Activated naive CD4-positive, alpha-beta T cell treated with anti-CD3 and anti-CD28 coated beads, Interleukin-2, amount 10 ng/mL, durations not matched to agents 7 days and 5 days (primary cell): ENCODE measurements around the gene PLCH1.
"Not testable (repeated sequence)": the region's sequence is repeated elsewhere in the genome, so short reads cannot be mapped to it uniquely, and the experiment has no call there.

Experiments used
- CTCF ChIA-PET: fragments of 350-600 bp; sonication (Branson Sonifier 250); formaldehyde crosslinking; loops from one replicate; lab custom pipeline; 2021; ENCODE audit warnings: antibody characterized with exemption; lab: Charles Lee
- DNase-seq: peaks from one replicate; pipeline ENCODE4 v3.0.0-alpha.2; 2020
- H3K27ac Mint-ChIP-seq: one replicate; pipeline ENCODE4 v1.8.0; 2021; ENCODE audit warnings: mild to moderate bottlenecking, moderate library complexity, mixed read lengths
- H3K27me3 Mint-ChIP-seq: one replicate; pipeline ENCODE4 v1.8.0; 2021; ENCODE audit warnings: mild to moderate bottlenecking, mixed read lengths
- H3K36me3 Mint-ChIP-seq: one replicate; pipeline ENCODE4 v1.8.0; 2021; ENCODE audit warnings: mixed read lengths
- H3K4me1 Mint-ChIP-seq: one replicate; pipeline ENCODE4 v1.8.0; 2021; ENCODE audit warnings: mixed read lengths
- H3K4me3 Mint-ChIP-seq: one replicate; pipeline ENCODE4 v1.8.0; 2021; ENCODE audit warnings: mild to moderate bottlenecking, moderate library complexity, mixed read lengths
- H3K9me3 Mint-ChIP-seq: one replicate; pipeline ENCODE4 v1.8.0; 2021; ENCODE audit warnings: mixed read lengths

The PLCH1 gene

DNA sequence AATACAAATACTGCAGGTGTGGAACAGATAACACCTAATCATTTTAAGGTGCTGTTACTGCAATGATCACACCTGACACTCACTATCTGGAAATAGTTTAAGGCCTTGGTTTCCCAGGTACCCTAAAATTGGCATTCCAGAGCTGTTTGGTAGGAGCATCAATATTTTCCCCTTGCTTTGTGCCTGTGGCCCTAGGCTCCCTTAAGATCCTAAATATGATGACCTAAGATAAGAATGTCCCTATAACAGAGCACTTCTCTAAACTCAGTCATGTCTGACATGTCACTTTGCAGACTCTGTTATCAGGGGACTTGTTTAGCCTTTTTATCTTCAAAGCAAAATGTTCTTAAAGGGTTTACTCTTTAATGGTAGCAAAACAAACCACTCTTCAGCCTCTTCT is 335.5 kb downstream of the PLCH1 start:
- H3K4me3 Mint-ChIP-seq: no peak overlapping the region
- H3K27me3 Mint-ChIP-seq: no peaks in the 10 kb centered on the region
- H3K4me1 Mint-ChIP-seq: no peaks in the 10 kb centered on the region
- H3K9me3 Mint-ChIP-seq: no peaks in the 10 kb centered on the region
- DNase-seq: no peak
- CTCF ChIA-PET: no interaction called here
- H3K27ac Mint-ChIP-seq: no peak overlapping the region
- no peaks in the 10 kb centered on the region for H3K36me3 Mint-ChIP-seq

DNA sequence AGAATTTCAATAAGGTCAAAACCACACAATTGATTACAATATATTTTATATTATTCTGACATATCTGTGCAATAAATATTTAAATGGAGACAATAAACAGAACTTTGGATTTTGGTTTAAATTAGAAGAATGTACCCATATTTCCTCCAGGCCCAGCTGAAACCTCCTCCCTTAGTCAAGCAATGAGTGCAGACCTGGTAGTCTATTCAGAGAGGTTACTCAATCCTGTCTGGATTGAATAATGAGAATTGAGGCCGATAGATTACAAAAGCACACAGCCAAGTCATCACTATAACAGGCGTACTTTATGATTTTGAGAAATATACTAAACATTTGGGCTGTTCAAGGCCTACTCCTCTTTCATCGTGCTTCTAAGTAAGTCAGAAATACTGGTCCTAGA is 336.9 kb downstream of the PLCH1 start:
- Mint-ChIP-seq H3K36me3 (no peaks in the 10 kb centered on the region), H3K9me3 (no peaks in the 10 kb centered on the region), H3K4me3 (no peak overlapping the region), H3K27me3 (no peaks in the 10 kb centered on the region), H3K4me1 (no peaks in the 10 kb centered on the region), H3K27ac (no peak overlapping the region)
- DNase-seq: no peak
- CTCF ChIA-PET: no interaction called here

DNA sequence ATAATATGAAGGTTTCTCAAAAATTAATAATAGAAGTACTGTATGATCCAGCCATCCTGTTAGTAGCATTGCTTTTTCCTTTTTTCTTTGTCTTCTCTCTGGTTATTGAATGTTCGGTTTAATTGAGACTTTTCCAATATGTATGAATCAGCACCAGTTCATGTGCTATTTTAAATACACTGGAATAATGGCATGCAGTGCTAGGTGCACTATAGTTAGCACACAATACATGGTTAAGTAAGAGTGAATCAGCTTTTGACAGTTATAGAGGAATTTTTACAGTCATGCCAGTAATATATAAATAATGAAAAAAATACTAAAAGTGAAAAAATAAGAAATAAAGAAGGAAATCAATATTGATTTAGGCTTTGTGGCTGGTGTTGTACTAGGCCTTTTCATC is 337.5 kb downstream of the PLCH1 start:
- no peak overlapping the region for H3K4me3 Mint-ChIP-seq
- no peaks in the 10 kb centered on the region for H3K9me3 Mint-ChIP-seq
- no peak for DNase-seq
- no peak overlapping the region for H3K27ac Mint-ChIP-seq
- CTCF ChIA-PET: no interaction called here
- no peaks in the 10 kb centered on the region for H3K27me3 Mint-ChIP-seq
- H3K36me3 Mint-ChIP-seq: no peaks in the 10 kb centered on the region
- no peaks in the 10 kb centered on the region for H3K4me1 Mint-ChIP-seq

DNA sequence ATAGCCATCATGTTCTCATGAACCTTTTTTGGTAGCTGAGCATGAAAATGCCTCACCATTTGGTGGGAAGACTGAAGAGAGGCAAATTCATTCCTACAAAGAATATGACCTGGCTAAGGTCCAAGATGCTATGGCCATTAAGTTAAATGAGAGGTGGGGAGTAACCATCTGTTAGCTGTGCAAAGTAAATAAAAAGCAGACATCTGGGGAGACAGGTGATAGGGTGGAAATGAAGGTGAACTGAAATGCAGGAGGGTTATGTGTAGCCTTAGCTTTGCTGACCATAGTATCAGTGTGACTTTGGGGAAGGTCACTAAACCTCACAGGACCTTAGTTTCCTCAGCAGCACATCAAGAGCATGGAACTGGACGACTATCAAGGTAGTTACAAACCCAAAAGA is 340.4 kb downstream of the PLCH1 start:
- CTCF ChIA-PET: no interaction called here
- no peaks in the 10 kb centered on the region for H3K36me3 Mint-ChIP-seq
- DNase-seq: no peak
- H3K4me1 Mint-ChIP-seq: no peaks in the 10 kb centered on the region
- no peaks in the 10 kb centered on the region for H3K9me3 Mint-ChIP-seq
- no peak overlapping the region for H3K27ac Mint-ChIP-seq
- H3K4me3 Mint-ChIP-seq: no peak overlapping the region
- no peaks in the 10 kb centered on the region for H3K27me3 Mint-ChIP-seq

DNA sequence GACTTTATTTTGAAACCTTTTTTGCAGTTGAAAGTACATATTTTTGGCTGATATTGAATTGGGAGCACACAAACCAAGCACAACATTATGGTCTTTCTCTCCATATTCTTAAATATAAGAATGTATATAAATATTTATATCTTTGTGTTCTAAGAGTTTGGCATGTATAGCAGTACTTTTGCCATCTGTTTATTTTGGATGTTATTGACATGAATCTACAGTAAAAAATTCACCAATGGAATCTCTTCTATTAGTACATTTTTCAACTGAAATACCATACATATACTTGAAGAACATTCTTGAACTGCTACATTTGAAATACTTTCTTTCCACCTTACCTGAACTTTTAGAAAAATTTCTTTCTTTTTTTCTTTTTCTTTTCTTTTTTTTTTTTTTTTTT is 342.2 kb downstream of the PLCH1 start:
- H3K27me3 Mint-ChIP-seq: no peaks in the 10 kb centered on the region
- no peaks in the 10 kb centered on the region for H3K36me3 Mint-ChIP-seq
- H3K4me1 Mint-ChIP-seq: no peaks in the 10 kb centered on the region
- CTCF ChIA-PET: no interaction called here
- DNase-seq: no peak
- H3K9me3 Mint-ChIP-seq: no peaks in the 10 kb centered on the region
- H3K4me3 Mint-ChIP-seq: no peak overlapping the region
- no peak overlapping the region for H3K27ac Mint-ChIP-seq

DNA sequence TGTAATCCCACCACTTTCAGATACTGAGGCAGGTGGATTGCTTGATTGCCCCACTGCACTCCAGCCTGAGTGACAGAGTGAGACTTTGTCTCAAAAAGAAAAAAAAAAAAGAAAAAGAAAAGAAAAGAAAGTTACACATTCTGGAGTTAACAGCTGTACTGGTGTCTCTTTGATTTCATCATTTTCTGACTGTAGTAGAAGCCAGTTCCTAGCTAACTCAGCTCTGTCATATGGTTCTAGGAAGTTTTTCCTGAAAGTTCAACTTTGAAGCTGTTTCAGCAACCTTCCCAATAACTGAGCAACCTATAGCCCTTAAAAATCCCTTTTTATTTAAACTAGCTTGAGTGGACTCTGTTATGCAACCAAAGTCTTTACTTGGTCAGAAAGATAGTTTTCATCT is 346.8 kb downstream of the PLCH1 start:
- H3K4me3 Mint-ChIP-seq: no peak overlapping the region
- H3K36me3 Mint-ChIP-seq: no peaks in the 10 kb centered on the region
- peaks cover 4% of the 10 kb centered on the region for H3K9me3 Mint-ChIP-seq
- no peaks in the 10 kb centered on the region for H3K27me3 Mint-ChIP-seq
- no peak for DNase-seq
- no peak overlapping the region for H3K27ac Mint-ChIP-seq
- CTCF ChIA-PET: no interaction called here
- H3K4me1 Mint-ChIP-seq: no peaks in the 10 kb centered on the region

DNA sequence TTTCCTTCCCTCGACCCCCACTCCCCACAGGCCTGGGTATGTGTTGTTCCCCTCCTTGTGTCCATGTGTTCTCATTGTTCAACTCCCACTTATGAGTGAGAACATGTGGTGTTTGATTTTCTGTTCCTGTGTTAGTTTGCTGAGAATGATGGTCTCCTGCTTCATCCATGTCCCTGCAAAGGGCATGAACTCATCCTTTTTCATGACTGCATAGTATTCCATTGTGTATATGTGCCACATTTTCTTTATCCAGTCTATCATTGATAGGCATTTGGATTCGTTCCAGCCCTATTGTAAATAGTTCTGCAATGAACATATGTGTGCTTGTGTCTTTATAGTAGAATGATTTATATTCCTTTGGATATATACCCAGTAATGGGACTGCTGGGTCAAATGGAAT is 350.0 kb downstream of the PLCH1 start:
- CTCF ChIA-PET, H3K27ac Mint-ChIP-seq, DNase-seq, H3K36me3 Mint-ChIP-seq, H3K4me1 Mint-ChIP-seq, H3K4me3 Mint-ChIP-seq, H3K9me3 Mint-ChIP-seq, H3K27me3 Mint-ChIP-seq: not testable (repeated sequence)

DNA sequence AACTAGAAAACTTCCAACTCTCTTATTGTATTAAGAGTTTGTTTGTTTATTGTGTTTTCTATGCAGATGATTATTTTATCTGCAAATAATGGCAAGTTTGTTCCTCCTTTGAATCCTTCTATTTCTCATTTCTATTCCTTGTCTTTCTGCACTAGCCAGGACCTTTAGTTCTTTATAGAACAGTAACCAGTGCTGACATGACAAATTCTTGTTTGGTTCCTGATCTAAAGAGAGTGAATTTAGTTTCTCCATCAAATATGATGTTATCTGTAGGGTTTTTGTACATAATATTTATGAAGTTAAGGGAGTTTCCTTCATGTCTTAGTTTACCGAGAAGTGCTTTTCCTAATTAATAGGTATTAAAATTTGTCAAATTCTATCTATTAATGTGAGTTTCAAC is 350.6 kb downstream of the PLCH1 start:
- H3K4me1 Mint-ChIP-seq: no peaks in the 10 kb centered on the region
- H3K27me3 Mint-ChIP-seq: no peaks in the 10 kb centered on the region
- no peak overlapping the region for H3K4me3 Mint-ChIP-seq
- no peak for DNase-seq
- H3K36me3 Mint-ChIP-seq: no peaks in the 10 kb centered on the region
- CTCF ChIA-PET: no interaction called here
- peaks cover 4% of the 10 kb centered on the region for H3K9me3 Mint-ChIP-seq
- H3K27ac Mint-ChIP-seq: no peak overlapping the region

DNA sequence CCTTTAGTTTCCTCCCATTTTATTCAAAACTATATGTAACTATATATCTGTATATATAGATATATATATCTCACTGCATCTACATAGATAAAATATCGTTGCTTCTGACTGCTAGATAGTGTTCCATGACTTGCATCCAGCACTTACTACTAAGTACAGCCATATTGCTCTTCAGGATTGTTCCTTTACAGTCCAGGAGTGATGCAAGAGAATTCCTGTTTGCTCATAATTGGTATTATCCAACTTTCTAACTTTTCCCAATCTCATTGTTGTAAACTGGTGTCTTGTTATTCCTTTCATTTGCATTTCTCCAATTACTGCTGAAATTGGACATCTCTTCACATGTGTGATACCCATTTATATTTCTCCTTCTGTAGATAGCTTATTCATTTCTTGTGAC is 351.6 kb downstream of the PLCH1 start:
- Mint-ChIP-seq H3K4me1 (no peaks in the 10 kb centered on the region), H3K4me3 (no peak overlapping the region), H3K9me3 (peaks cover 4% of the 10 kb centered on the region), H3K27me3 (no peaks in the 10 kb centered on the region), H3K36me3 (no peaks in the 10 kb centered on the region), H3K27ac (no peak overlapping the region)
- DNase-seq: no peak
- CTCF ChIA-PET: no interaction called here

DNA sequence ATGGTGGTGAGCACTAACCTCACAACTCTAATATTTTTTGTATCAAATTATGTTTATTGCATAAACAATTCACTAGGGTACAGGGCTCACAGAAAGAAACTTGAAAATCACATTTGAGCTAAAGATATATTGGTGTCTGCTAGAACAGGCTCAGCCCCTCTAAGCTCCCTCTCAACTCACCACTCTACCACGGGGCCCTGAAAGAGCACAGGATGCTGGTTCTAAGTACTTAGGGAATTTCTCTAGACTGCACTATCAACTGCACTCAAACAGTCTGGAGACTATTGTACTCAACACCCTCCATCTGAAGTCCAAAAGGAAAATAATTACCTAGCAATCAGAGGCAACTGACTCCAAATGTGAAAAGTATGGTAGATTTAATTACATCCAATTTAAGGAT is 352.7 kb downstream of the PLCH1 start:
- no peak for DNase-seq
- Mint-ChIP-seq H3K9me3 (peaks cover 4% of the 10 kb centered on the region), H3K4me1 (no peaks in the 10 kb centered on the region), H3K36me3 (no peaks in the 10 kb centered on the region), H3K4me3 (no peak overlapping the region), H3K27me3 (no peaks in the 10 kb centered on the region), H3K27ac (no peak overlapping the region)
- CTCF ChIA-PET: no interaction called here

DNA sequence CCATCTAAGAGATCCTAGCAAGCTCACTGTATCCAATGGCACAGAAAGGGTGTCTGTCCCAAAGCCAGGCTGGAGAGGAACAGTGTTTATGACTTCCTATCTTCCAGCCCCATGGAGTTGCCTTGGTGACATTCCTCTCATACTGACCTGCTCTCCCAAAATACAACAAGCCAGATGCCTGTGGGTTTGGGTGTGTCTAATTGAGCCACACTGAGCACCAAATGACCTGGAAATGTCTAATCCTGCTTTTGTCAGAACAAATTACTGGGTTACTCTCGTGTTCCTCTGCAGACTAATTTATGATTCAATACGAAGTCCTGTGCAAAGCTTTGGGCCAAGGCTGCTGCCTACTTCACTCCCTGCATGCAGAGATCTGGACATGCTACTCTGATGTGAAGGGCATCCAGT is 353.3 kb downstream of the PLCH1 start:
- no peak for DNase-seq

DNA sequence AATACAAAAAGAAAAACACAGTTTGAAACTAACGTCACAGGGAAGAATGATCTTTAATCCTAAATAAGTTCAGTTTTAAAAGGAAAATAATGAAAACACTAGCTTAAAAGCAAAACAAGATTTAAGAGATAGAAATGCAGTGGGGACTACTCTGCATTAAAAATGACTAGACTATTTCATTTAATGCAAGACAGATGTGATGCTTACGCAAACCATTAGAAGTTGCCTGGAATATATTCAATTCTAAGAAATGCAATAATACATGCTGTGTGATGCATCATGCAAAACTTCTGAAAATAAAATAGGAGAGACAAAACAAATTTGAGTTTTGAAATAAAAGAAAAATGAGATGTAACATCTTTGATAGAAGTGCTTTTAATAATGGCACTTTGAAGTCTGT is 353.8 kb downstream of the PLCH1 start:
- Mint-ChIP-seq H3K36me3 (no peaks in the 10 kb centered on the region), H3K27ac (no peak overlapping the region), H3K4me3 (no peak overlapping the region), H3K4me1 (no peaks in the 10 kb centered on the region), H3K9me3 (peaks cover 4% of the 10 kb centered on the region), H3K27me3 (peaks cover 5% of the 10 kb centered on the region)
- DNase-seq: no peak
- CTCF ChIA-PET: interaction anchor here (0.7 kb wide), 1 partner anchor 601 kb away, joined by 4 read pairs; no protein-coding TSS in a partner anchor

More for the DNA sequence above, 353.3 kb downstream of the PLCH1 start:
- H3K4me1 Mint-ChIP-seq: no peaks in the 10 kb centered on the region
- H3K27ac Mint-ChIP-seq: no peak overlapping the region
- no peaks in the 10 kb centered on the region for H3K36me3 Mint-ChIP-seq
- CTCF ChIA-PET: interaction anchor here (0.7 kb wide), 1 partner anchor 601 kb away, joined by 4 read pairs; no protein-coding TSS in a partner anchor
- H3K9me3 Mint-ChIP-seq: peaks cover 4% of the 10 kb centered on the region
- no peak overlapping the region for H3K4me3 Mint-ChIP-seq
- H3K27me3 Mint-ChIP-seq: peaks cover under 1% of the 10 kb centered on the region

DNA sequence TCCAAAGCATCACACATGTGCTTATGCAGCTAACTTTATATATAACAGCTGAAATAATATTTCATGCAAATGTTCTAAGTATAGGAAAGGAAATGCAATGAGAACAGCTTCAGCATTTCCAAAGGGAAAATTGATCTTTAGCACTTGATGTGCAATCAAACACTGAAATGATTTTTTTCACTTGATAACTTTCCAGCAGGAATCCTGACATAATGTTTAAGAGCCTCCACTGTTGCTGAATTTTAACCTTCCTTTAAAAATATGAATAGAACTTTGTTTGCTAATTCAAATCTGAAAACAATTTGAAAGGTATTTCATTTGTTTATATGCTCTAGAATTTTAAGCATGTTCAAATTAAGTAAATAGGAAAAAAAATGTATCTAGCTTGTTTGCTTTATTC is 354.5 kb downstream of the PLCH1 start:
- DNase-seq: no peak
- peaks cover 2% of the 10 kb centered on the region for H3K9me3 Mint-ChIP-seq
- H3K4me3 Mint-ChIP-seq: no peak overlapping the region
- CTCF ChIA-PET: interaction anchor here (0.6 kb wide), 1 partner anchor 191 kb away, joined by 3 read pairs; no protein-coding TSS in a partner anchor
- H3K27me3 Mint-ChIP-seq: peaks cover 10% of the 10 kb centered on the region
- H3K36me3 Mint-ChIP-seq: no peaks in the 10 kb centered on the region
- H3K27ac Mint-ChIP-seq: no peak overlapping the region
- no peaks in the 10 kb centered on the region for H3K4me1 Mint-ChIP-seq

DNA sequence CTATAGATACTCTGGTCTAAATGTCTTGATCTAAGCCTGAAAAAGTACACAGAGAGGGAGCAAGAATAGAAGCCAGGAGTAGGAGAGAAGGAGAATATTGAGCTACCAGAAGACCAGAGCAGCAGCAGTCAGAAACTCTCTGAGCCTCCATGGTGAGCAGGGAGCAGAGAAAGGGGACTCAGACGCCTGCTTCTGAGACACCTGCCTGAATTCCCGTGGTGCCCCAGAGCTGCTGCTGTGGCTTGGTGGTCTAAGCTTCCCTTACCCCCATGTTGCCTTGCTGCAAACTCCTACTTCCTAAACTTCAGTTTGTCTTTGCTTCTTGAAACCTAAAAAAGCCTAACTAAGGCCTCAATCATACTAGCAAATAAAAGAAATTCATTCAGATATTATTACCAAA is 356.5 kb downstream of the PLCH1 start:
- CTCF ChIA-PET: interaction anchor here (1.1 kb wide), 1 partner anchor 314 kb away, joined by 3 read pairs; no protein-coding TSS in a partner anchor
- Mint-ChIP-seq H3K4me1 (no peaks in the 10 kb centered on the region), H3K9me3 (no peaks in the 10 kb centered on the region), H3K36me3 (no peaks in the 10 kb centered on the region), H3K4me3 (no peak overlapping the region), H3K27me3 (peaks cover 10% of the 10 kb centered on the region), H3K27ac (no peak overlapping the region)
- DNase-seq: no peak

DNA sequence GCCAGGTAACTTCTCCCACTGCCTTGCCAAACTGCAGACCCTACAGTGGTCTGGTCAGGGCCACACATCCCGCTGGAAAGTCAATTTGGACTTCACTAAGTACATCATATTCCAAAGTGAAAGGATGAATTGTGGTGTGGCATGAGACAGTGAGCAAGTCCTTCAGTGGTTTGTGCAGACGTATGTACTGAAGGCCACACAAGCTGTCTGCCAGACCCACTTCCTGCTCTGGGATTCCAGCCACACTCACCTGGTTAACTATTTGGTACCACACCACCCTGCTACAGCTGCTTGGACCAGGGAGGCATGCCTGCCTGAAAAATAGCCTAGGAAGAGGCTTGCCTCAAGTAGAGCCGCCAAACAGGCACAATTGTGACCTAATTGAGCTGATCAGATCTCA is 357.3 kb downstream of the PLCH1 start:
- Mint-ChIP-seq H3K27me3 (peaks cover 10% of the 10 kb centered on the region), H3K36me3 (no peaks in the 10 kb centered on the region), H3K9me3 (no peaks in the 10 kb centered on the region), H3K27ac (no peak overlapping the region), H3K4me3 (no peak overlapping the region), H3K4me1 (no peaks in the 10 kb centered on the region)
- DNase-seq: no peak
- CTCF ChIA-PET: no interaction called here

DNA sequence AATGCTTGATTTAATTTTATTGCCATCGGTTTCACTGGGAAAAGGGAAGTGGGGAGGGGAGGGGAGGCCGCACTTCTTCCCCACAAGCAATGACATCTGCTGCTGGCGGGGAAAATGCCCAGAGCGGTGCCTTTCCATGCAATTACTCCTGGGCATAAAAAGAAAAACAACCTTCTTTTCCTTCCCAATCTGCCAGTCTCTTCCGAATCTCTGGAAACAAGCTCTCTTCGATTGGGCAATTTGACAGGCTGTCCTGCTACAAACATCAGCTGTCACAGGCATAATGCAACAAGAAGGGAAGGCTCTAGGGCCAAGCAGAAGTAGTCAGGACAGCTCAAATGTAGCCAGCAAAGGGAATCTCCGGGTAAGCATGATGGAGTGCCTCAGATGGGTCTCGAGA is 358.0 kb downstream of the PLCH1 start:
- no peak overlapping the region for H3K4me3 Mint-ChIP-seq
- peaks cover 10% of the 10 kb centered on the region for H3K27me3 Mint-ChIP-seq
- CTCF ChIA-PET: no interaction called here
- DNase-seq: no peak
- H3K36me3 Mint-ChIP-seq: no peaks in the 10 kb centered on the region
- no peaks in the 10 kb centered on the region for H3K4me1 Mint-ChIP-seq
- H3K9me3 Mint-ChIP-seq: no peaks in the 10 kb centered on the region
- no peak overlapping the region for H3K27ac Mint-ChIP-seq
